Measurements from ENCODE around the gene QSER1.

DNA sequence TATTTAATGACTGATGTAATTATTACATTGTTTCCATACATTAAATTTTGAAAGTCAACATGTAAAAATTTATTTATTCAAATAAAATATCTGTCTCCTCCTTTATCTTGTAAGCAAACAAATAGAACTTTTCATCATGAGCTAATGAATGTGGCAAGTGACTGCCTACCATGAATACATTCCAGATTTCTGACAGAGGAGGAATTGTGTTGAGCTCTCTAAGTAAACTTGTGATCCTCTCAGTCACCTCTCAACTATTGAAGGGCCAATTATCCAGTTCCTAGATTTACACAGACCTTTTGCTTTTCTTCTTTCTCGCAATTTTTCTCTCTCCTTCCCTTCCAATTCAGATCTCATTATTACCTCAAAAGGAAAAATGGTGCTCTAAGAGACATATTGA is 41.4 kb upstream of the QSER1 start:
- TF ChIP-seq GATA2 (IDR thresholded peaks at IDR 0.05; ENCODE audit: low read depth, low read length) (no peak), GATA3 (IDR thresholded peaks at IDR 0.05; ENCODE audit: low read depth, low read length) (no peak)
